CD8-positive, alpha-beta memory T cell (primary cell): Measurements from ENCODE around the gene FNDC5. TPM values are rescaled to one million over a fixed set of nuclear protein-coding genes. Genes with fewer than 3 reads are reported as not detected.
A peak's percentile ranks its signal among the peaks of the same experiment; 100 is the strongest.

Experiments used
- CTCF ChIA-PET: fragments of 350-600 bp; sonication (Branson Sonifier 250); formaldehyde crosslinking; loops from one replicate; lab custom pipeline; 2021; ENCODE audit warnings: antibody characterized with exemption; lab: Charles Lee
- POLR2A ChIA-PET: fragments of 350-600 bp; sonication (Branson Sonifier 250); formaldehyde crosslinking; loops from one replicate; lab custom pipeline; 2021; ENCODE audit warnings: antibody characterized with exemption; lab: Charles Lee
- DNase-seq, 5 donors: peaks; one replicate each; pipeline versions ENCODE4 v3.0.0 to v3.0.0-alpha.2; 2020 to 2022; ENCODE audit warnings: mixed read lengths in 1 of 5
- H3K27ac ChIP-seq: one replicate; pipeline ENCODE4 v1.7.0; 2013; ENCODE audit warnings: low read depth, mild to moderate bottlenecking, low read length, moderate library complexity
- H3K27me3 ChIP-seq: 2 replicates; pipeline ENCODE4 v1.7.0; 2013; ENCODE audit warnings: low read length, mild to moderate bottlenecking; ENCODE audit not compliant: insufficient read depth, poor library complexity, severe bottlenecking
- H3K36me3 ChIP-seq: 2 replicates; pipeline ENCODE4 v1.7.0; 2013; ENCODE audit warnings: mild to moderate bottlenecking, low read length, moderate library complexity; ENCODE audit not compliant: insufficient read depth
- H3K4me1 ChIP-seq: 2 replicates; pipeline ENCODE4 v1.7.0; 2013; ENCODE audit warnings: mild to moderate bottlenecking, low read length, moderate library complexity; ENCODE audit not compliant: insufficient read depth
- H3K4me3 ChIP-seq: 2 replicates; pipeline ENCODE4 v1.7.0; 2013; ENCODE audit warnings: mild to moderate bottlenecking, low read length
- H3K9me3 ChIP-seq: 2 replicates; pipeline ENCODE4 v1.7.0; 2013; ENCODE audit warnings: mild to moderate bottlenecking, low read length
- H3K27ac Mint-ChIP-seq, 8 donors: one replicate each; pipeline ENCODE4 v1.8.0; 2020 to 2021; ENCODE audit warnings: mixed read lengths in 8 of 8, mild to moderate bottlenecking in 6 of 8, inconsistent platforms in 3 of 8, moderate library complexity in 3 of 8
- H3K27me3 Mint-ChIP-seq, 2 donors: one replicate each; pipeline ENCODE4 v1.8.0; 2020 to 2021; ENCODE audit warnings: mixed read lengths in 2 of 2, mild to moderate bottlenecking in 1 of 2, moderate library complexity in 1 of 2
- H3K36me3 Mint-ChIP-seq, 3 donors: one replicate each; pipeline ENCODE4 v1.8.0; 2020 to 2021; ENCODE audit warnings: mixed read lengths in 3 of 3, inconsistent platforms in 1 of 3, mild to moderate bottlenecking in 1 of 3
- H3K4me1 Mint-ChIP-seq, 3 donors: one replicate each; pipeline ENCODE4 v1.8.0; 2020 to 2021; ENCODE audit warnings: mixed read lengths in 3 of 3, inconsistent platforms in 1 of 3, mild to moderate bottlenecking in 1 of 3
- H3K4me3 Mint-ChIP-seq, 7 donors: one replicate each; pipeline ENCODE4 v1.8.0; 2020 to 2021; ENCODE audit warnings: mixed read lengths in 7 of 7, mild to moderate bottlenecking in 6 of 7, moderate library complexity in 4 of 7, inconsistent platforms in 2 of 7
- H3K9me3 Mint-ChIP-seq, 5 donors: one replicate each; pipeline ENCODE4 v1.8.0; 2020 to 2022; ENCODE audit warnings: mixed read lengths in 5 of 5, mild to moderate bottlenecking in 3 of 5, moderate library complexity in 2 of 5, inconsistent platforms in 1 of 5
- polyA plus RNA-seq: library from polyadenylated mRNA; unstranded; fragments of 300-500 nt; fragmentation: Illumina TruSeq; gene quantifications from one replicate; pipeline ENCODE4 v1.2.3, GENCODE V29; 2021
- total RNA-seq, 2 experiments: library from RNA; stranded (reverse); gene quantifications; one replicate each; pipeline ENCODE4 v1.2.3, GENCODE V29; 2021

FNDC5 gene
- total and polyA plus RNA-seq, 3 experiments from 2014 or later, result 0.77 TPM; not detected in 2

- CTCF ChIA-PET, result interaction anchor here (0.7 to 2.3 kb wide), 2 partner anchors 28 to 188 kb away, joined by 3 to 6 read pairs; no protein-coding TSS in a partner anchor
- Mint-ChIP-seq H3K27ac (peak overlapping the region in 1 of 8 donors; percentile 42), H3K4me1 (peaks cover 5 to 14% (median 8%) of the 10 kb centered on the region in 3 donors), H3K36me3 (no peaks in the 10 kb centered on the region), H3K4me3 (peak overlapping the region; percentile 62 to 85 (median 74)), H3K9me3 (peaks cover 0 to 2% (median 0%) of the 10 kb centered on the region in 5 donors), H3K27me3 (peaks cover 50 to 61% of the 10 kb centered on the region in 2 donors)
- DNase-seq, result no peak
- Histone ChIP-seq H3K27ac (peak overlapping the region; percentile 38), H3K4me1 (peaks cover 7% of the 10 kb centered on the region), H3K9me3 (no peaks in the 10 kb centered on the region), H3K27me3 (peaks cover 34% of the 10 kb centered on the region), H3K36me3 (no peaks in the 10 kb centered on the region), H3K4me3 (no peak overlapping the region)
- POLR2A ChIA-PET, result no interaction called here
Measured at GRCh38 chr1:32900371-32900955, 29.8 kb upstream of the FNDC5 start.

- Mint-ChIP-seq H3K4me1 (peaks cover 5 to 14% (median 8%) of the 10 kb centered on the region in 3 donors), H3K27me3 (peaks cover 50 to 64% of the 10 kb centered on the region in 2 donors), H3K27ac (no peak overlapping the region), H3K9me3 (peaks cover 0 to 2% (median 0%) of the 10 kb centered on the region in 5 donors), H3K4me3 (peak overlapping the region in 3 of 7 donors; percentile 8 to 45 (median 41)), H3K36me3 (no peaks in the 10 kb centered on the region)
- H3K9me3 ChIP-seq, result no peaks in the 10 kb centered on the region
- peaks cover 7% of the 10 kb centered on the region for H3K4me1 ChIP-seq
- peaks cover 34% of the 10 kb centered on the region for H3K27me3 ChIP-seq
- POLR2A ChIA-PET, result no interaction called here
- CTCF ChIA-PET, result interaction anchor here (2.3 kb wide), 1 partner anchor 27 kb away, joined by 6 read pairs; no protein-coding TSS in a partner anchor
- DNase-seq, result no peak
- no peaks in the 10 kb centered on the region for H3K36me3 ChIP-seq
- no peak overlapping the region for H3K27ac ChIP-seq
- no peak overlapping the region for H3K4me3 ChIP-seq
Measured at GRCh38 chr1:32899586-32900296, 29.0 kb upstream of the FNDC5 start.

- Mint-ChIP-seq H3K9me3 (peaks cover 0 to 2% (median 0%) of the 10 kb centered on the region in 5 donors), H3K4me1 (peaks cover 5 to 14% (median 8%) of the 10 kb centered on the region in 3 donors), H3K4me3 (peak overlapping the region in 2 of 7 donors; percentile 24 to 72), H3K27ac (peak overlapping the region in 1 of 8 donors; percentile 68), H3K27me3 (peaks cover 50 to 64% of the 10 kb centered on the region in 2 donors), H3K36me3 (no peaks in the 10 kb centered on the region)
- Histone ChIP-seq H3K9me3 (no peaks in the 10 kb centered on the region), H3K4me1 (peaks cover 7% of the 10 kb centered on the region), H3K4me3 (no peak overlapping the region), H3K27ac (no peak overlapping the region), H3K27me3 (peaks cover 39% of the 10 kb centered on the region), H3K36me3 (no peaks in the 10 kb centered on the region)
- ChIA-PET CTCF (interaction anchor here (1.5 to 2.3 kb wide), 2 partner anchors 26 to 108 kb away, joined by 3 to 6 read pairs; no protein-coding TSS in a partner anchor), POLR2A (no interaction called here)
- DNase-seq, result no peak
Measured at GRCh38 chr1:32898958-32899357, 28.2 kb upstream of the FNDC5 start.

- Mint-ChIP-seq H3K27ac (peak overlapping the region in 1 of 8 donors; percentile 47), H3K9me3 (peaks cover 0 to 2% (median 0%) of the 10 kb centered on the region in 5 donors), H3K4me1 (peaks cover 5 to 18% (median 11%) of the 10 kb centered on the region in 3 donors), H3K36me3 (no peaks in the 10 kb centered on the region), H3K4me3 (no peak overlapping the region), H3K27me3 (peaks cover 46 to 69% of the 10 kb centered on the region in 2 donors)
- Histone ChIP-seq H3K36me3 (no peaks in the 10 kb centered on the region), H3K27me3 (peaks cover 45% of the 10 kb centered on the region), H3K9me3 (no peaks in the 10 kb centered on the region), H3K27ac (no peak overlapping the region), H3K4me3 (no peak overlapping the region), H3K4me1 (peaks cover 7% of the 10 kb centered on the region)
- CTCF ChIA-PET, result interaction anchor here (0.5 to 2.3 kb wide), 3 partner anchors 25 to 109 kb away, joined by 3 to 6 read pairs (median 3); no protein-coding TSS in a partner anchor
- POLR2A ChIA-PET, result interaction anchor here (0.5 kb wide), 1 partner anchor 9 kb away, joined by 8 read pairs; no protein-coding TSS in a partner anchor
- no peak for DNase-seq
Measured at GRCh38 chr1:32898056-32898455, 27.3 kb upstream of the FNDC5 start.

- Mint-ChIP-seq H3K36me3 (no peaks in the 10 kb centered on the region), H3K27ac (peak overlapping the region in 1 of 8 donors; percentile 47), H3K9me3 (peaks cover 0 to 2% (median 0%) of the 10 kb centered on the region in 5 donors), H3K4me3 (no peak overlapping the region), H3K27me3 (peaks cover 43 to 66% of the 10 kb centered on the region in 2 donors), H3K4me1 (peaks cover 8 to 23% (median 13%) of the 10 kb centered on the region in 3 donors)
- ChIA-PET CTCF (interaction anchor here (0.9 kb wide), 1 partner anchor 20 kb away, joined by 3 read pairs; no protein-coding TSS in a partner anchor), POLR2A (interaction anchor here (0.5 kb wide), 1 partner anchor 10 kb away, joined by 8 read pairs; no protein-coding TSS in a partner anchor)
- DNase-seq, result no peak
- no peak overlapping the region for H3K27ac ChIP-seq
- H3K9me3 ChIP-seq, result no peaks in the 10 kb centered on the region
- peaks cover 7% of the 10 kb centered on the region for H3K4me1 ChIP-seq
- H3K36me3 ChIP-seq, result no peaks in the 10 kb centered on the region
- H3K27me3 ChIP-seq, result peaks cover 44% of the 10 kb centered on the region
- H3K4me3 ChIP-seq, result no peak overlapping the region
Measured at GRCh38 chr1:32897082-32898049, 26.7 kb upstream of the FNDC5 start.

GRCh38 chr1:32896451-32896850 is 25.7 kb upstream of the FNDC5 start:
- POLR2A ChIA-PET, result no interaction called here
- H3K9me3 ChIP-seq, result no peaks in the 10 kb centered on the region
- CTCF ChIA-PET, result interaction anchor here (0.9 kb wide), 1 partner anchor 21 kb away, joined by 3 read pairs; no protein-coding TSS in a partner anchor
- Mint-ChIP-seq H3K27ac (peak overlapping the region in 1 of 8 donors; percentile 87), H3K4me1 (peaks cover 11 to 18% (median 14%) of the 10 kb centered on the region in 3 donors), H3K9me3 (peaks cover 0 to 2% (median 0%) of the 10 kb centered on the region in 5 donors), H3K36me3 (no peaks in the 10 kb centered on the region), H3K4me3 (no peak overlapping the region), H3K27me3 (peaks cover 44 to 66% of the 10 kb centered on the region in 2 donors)
- H3K4me3 ChIP-seq, result no peak overlapping the region
- no peak for DNase-seq
- peaks cover 45% of the 10 kb centered on the region for H3K27me3 ChIP-seq
- peaks cover 7% of the 10 kb centered on the region for H3K4me1 ChIP-seq
- no peaks in the 10 kb centered on the region for H3K36me3 ChIP-seq
- no peak overlapping the region for H3K27ac ChIP-seq
